ENCODE measurements around the gene RILPL1. TPM values are rescaled to one million over a fixed set of nuclear protein-coding genes. Genes with fewer than 3 reads are reported as not detected.
"Not testable (repeated sequence)": the region's sequence is repeated elsewhere in the genome, so short reads cannot be mapped to it uniquely, and the experiment has no call there.

The RILPL1 gene
- polyA plus RNA-seq, 1 donor (not counting 4 experiments of a cell fraction or from before 2014, with no cell fraction given), result 17.0 TPM

- H3K27me3 ChIP-seq (ENCODE audit: control insufficient read depth, extremely low read depth, insufficient read depth, low read length), result no peaks in the 10 kb centered on the region
- no peaks in the 10 kb centered on the region for H3K9me3 ChIP-seq (ENCODE audit: control insufficient read depth, low read depth, low read length)
- no peak for FAIRE-seq
- H3K4me3 ChIP-seq (ENCODE audit: control insufficient read depth in 2 of 3, extremely low read depth in 1 of 3, insufficient read depth in 2 of 3, low read depth in 1 of 3, low read length in 3 of 3), result no peak overlapping the region
- DNase-seq (ENCODE audit: low read depth, low spot score), result no peak
- no peaks in the 10 kb centered on the region for H4K20me1 ChIP-seq (ENCODE audit: control insufficient read depth, extremely low read depth, insufficient read depth, low read length)
- H3K36me3 ChIP-seq (ENCODE audit: control insufficient read depth in 2 of 2, extremely low read depth in 1 of 2, insufficient read depth in 2 of 2, low read length in 2 of 2), result peaks cover 7 to 13% of the 10 kb centered on the region in 2 experiments
- H3K27ac ChIP-seq (ENCODE audit: control insufficient read depth, insufficient read depth, low read length), result no peak overlapping the region
- no peaks in the 10 kb centered on the region for H3K79me2 ChIP-seq (ENCODE audit: control insufficient read depth, insufficient read depth, low read length)
- H2AFZ ChIP-seq (ENCODE audit: control insufficient read depth, low read length), result no peak overlapping the region
- TF ChIP-seq CTCF (optimal IDR thresholded peaks at IDR 0.05 in 1 of 3, IDR thresholded peaks at IDR 0.05 in 1 of 3, conservative IDR thresholded peaks at IDR 0.05 in 1 of 3; ENCODE audit: extremely low read depth in 1 of 3, insufficient read depth in 2 of 3, low read length in 3 of 3) (no peak), EZH2 (IDR thresholded peaks at IDR 0.05; ENCODE audit: low read length) (no peak)
- no peak overlapping the region for H3K9ac ChIP-seq (ENCODE audit: control insufficient read depth, extremely low read depth, insufficient read depth, low read length)
- no peak overlapping the region for H3K4me2 ChIP-seq (ENCODE audit: control insufficient read depth, extremely low read depth, insufficient read depth, low read depth, low read length)
- dilution Hi-C loops (cut with MboI; ENCODE audit: extremely low pct_ligation_motif_present, low sequenced_read_pairs), result no loop called here
- no peaks in the 10 kb centered on the region for H3K4me1 ChIP-seq (ENCODE audit: control insufficient read depth, extremely low read depth, insufficient read depth, low read length)
- no peaks in the 10 kb centered on the region for H3K9me1 ChIP-seq (ENCODE audit: control insufficient read depth, extremely low read depth, insufficient read depth, low read length)
Measured at GRCh38 chr12:123482876-123483275, 50.6 kb downstream of the RILPL1 start.

GRCh38 chr12:123481251-123481650 lies 52.3 kb downstream of the RILPL1 start:
- H3K4me1 ChIP-seq (ENCODE audit: control insufficient read depth, extremely low read depth, insufficient read depth, low read length); H3K79me2 ChIP-seq (ENCODE audit: control insufficient read depth, insufficient read depth, low read length); dilution Hi-C loops (cut with MboI; ENCODE audit: extremely low pct_ligation_motif_present, low sequenced_read_pairs); H3K4me2 ChIP-seq (ENCODE audit: control insufficient read depth, extremely low read depth, insufficient read depth, low read depth, low read length); H3K4me3 ChIP-seq (ENCODE audit: control insufficient read depth in 2 of 3, extremely low read depth in 1 of 3, insufficient read depth in 2 of 3, low read depth in 1 of 3, low read length in 3 of 3); H3K27me3 ChIP-seq (ENCODE audit: control insufficient read depth, extremely low read depth, insufficient read depth, low read length); H3K9me3 ChIP-seq (ENCODE audit: control insufficient read depth, low read depth, low read length); H4K20me1 ChIP-seq (ENCODE audit: control insufficient read depth, extremely low read depth, insufficient read depth, low read length); FAIRE-seq; DNase-seq (ENCODE audit: low read depth, low spot score); H3K9me1 ChIP-seq (ENCODE audit: control insufficient read depth, extremely low read depth, insufficient read depth, low read length); H3K9ac ChIP-seq (ENCODE audit: control insufficient read depth, extremely low read depth, insufficient read depth, low read length); H2AFZ ChIP-seq (ENCODE audit: control insufficient read depth, low read length); H3K27ac ChIP-seq (ENCODE audit: control insufficient read depth, insufficient read depth, low read length): not testable (repeated sequence)
- H3K36me3 ChIP-seq (ENCODE audit: control insufficient read depth in 2 of 2, extremely low read depth in 1 of 2, insufficient read depth in 2 of 2, low read length in 2 of 2), result peaks cover 15 to 20% of the 10 kb centered on the region in 2 experiments
